KMS-11 (cell line): ENCODE measurements around the gene FREM2.

ENCODE experiments used
- H2AFZ ChIP-seq: fragments of 200-600 bp; sonication (generic); 2 replicates; pipeline ENCODE4 v1.6.1; 2016; ENCODE audit warnings: antibody characterized with exemption, mixed run types, low read depth
- H3K27ac ChIP-seq: fragments of 200-600 bp; sonication (generic); 2 replicates; pipeline ENCODE4 v1.6.1; 2016; ENCODE audit warnings: mild to moderate bottlenecking, mixed run types
- H3K27me3 ChIP-seq: fragments of 200-600 bp; sonication (generic); 2 replicates; pipeline ENCODE4 v1.6.1; 2017; ENCODE audit warnings: mild to moderate bottlenecking, low read depth, mixed run types, moderate library complexity; ENCODE audit not compliant: insufficient read depth
- H3K36me3 ChIP-seq: fragments of 200-600 bp; sonication (generic); 2 replicates; pipeline ENCODE4 v1.6.1; 2017; ENCODE audit warnings: mild to moderate bottlenecking, mixed run types; ENCODE audit not compliant: insufficient read depth
- H3K4me1 ChIP-seq: fragments of 200-600 bp; sonication (generic); 2 replicates; pipeline ENCODE4 v1.6.1; 2016; ENCODE audit warnings: mild to moderate bottlenecking, low read depth, mixed run types; ENCODE audit not compliant: poor library complexity, severe bottlenecking
- H3K4me2 ChIP-seq: fragments of 200-600 bp; sonication (generic); 2 replicates; pipeline ENCODE4 v1.7.0; 2016; ENCODE audit warnings: mild to moderate bottlenecking, mixed run types
- H3K4me3 ChIP-seq: fragments of 200-600 bp; sonication (generic); IDR thresholded peaks from 2 replicates; pipeline ENCODE4 v1.6.1; 2017; ENCODE audit warnings: low read depth, low read length, mixed read lengths; ENCODE audit not compliant: insufficient read depth
- H3K79me2 ChIP-seq: fragments of 200-600 bp; sonication (generic); 2 replicates; pipeline ENCODE4 v1.6.1; 2016; ENCODE audit warnings: low read depth, mixed run types; ENCODE audit not compliant: insufficient read depth
- H3K9ac ChIP-seq: fragments of 200-600 bp; sonication (generic); 2 replicates; pipeline ENCODE4 v1.6.1; 2016; ENCODE audit warnings: mild to moderate bottlenecking, mixed run types
- H4K20me1 ChIP-seq: fragments of 200-600 bp; sonication (generic); 2 replicates; pipeline ENCODE4 v1.6.1; 2016; ENCODE audit warnings: mild to moderate bottlenecking, mixed run types; ENCODE audit not compliant: insufficient read depth
- CTCF ChIP-seq: fragments of 200-600 bp; sonication (generic); conservative IDR thresholded peaks from 2 replicates; pipeline ENCODE4 v1.6.1; 2017; ENCODE audit warnings: low read depth, mild to moderate bottlenecking, antibody characterized with exemption, low read length, moderate library complexity, mixed read lengths

Gene FREM2

DNA sequence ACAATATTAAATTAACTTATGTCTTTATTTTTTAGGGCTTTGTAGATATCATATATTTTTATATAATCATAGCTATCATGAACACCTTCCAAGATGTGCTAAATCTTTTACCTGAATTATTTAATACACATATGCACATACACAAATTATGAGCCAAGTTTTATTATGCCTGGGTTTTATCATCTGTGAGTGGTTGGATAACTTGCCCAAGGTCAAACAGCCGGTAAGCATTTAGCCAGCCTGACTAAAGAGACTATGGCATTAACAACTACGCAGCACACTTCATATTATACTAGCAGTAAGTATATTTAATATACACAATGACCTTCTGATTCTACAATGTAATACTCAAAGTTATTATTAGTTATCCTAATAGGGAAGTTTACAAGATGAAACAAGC, 132.7 kb downstream of the FREM2 start:
- no peak for TF ChIP-seq CTCF
- Histone ChIP-seq H3K4me3 (no peak overlapping the region), H3K27ac (peak overlapping the region; percentile 35; the same call in 1 of the 2 replicates)

DNA sequence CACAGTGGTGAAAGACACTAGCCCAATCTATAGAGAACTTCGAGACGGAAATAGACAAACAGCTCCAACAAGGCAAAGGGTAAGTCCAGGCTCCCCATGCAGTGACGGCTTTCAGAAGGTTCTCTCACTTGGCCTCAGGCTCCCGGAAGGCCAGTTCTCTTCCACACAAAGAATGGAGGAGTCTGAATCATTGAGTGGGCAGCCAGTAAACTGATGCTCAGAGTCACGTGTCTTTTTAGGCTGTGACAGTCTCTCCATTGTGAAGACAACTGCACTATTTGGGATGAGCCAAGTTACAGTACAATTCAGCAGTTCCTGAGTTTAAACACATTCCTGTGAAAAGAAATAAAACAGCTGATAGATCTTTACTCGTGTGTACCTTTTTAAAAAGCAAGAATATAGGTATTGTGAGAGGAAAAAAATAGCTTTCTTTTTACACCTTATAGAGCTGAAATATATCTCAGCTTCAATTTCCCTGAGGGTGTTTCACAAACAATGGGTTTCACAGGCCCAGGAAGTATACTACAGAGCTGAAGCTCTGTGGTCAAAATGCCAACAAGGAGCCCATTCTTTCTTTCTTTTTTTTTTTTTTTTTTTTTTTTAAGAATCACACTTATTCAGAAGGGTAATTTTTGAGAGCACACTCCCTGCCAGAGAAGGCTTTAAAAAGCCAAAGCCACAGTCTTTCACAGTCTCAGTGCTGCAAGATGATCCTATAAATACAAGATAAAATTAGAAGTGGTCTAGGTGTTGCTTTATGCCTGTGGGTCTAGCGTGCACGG, 135.1 kb downstream of the FREM2 start:
- Histone ChIP-seq H3K79me2 (no peaks in the 10 kb centered on the region), H3K4me2 (peak overlapping the region; percentile 60), H3K4me3 (no peak overlapping the region), H2AFZ (peak overlapping the region; percentile 49; the same call in 1 of the 2 replicates), H3K4me1 (peaks cover 73% of the 10 kb centered on the region), H3K36me3 (no peaks in the 10 kb centered on the region), H3K27me3 (no peaks in the 10 kb centered on the region), H4K20me1 (no peaks in the 10 kb centered on the region), H3K27ac (peak overlapping the region; percentile 69), H3K9ac (peak overlapping the region; percentile 25; the same call in 1 of the 2 replicates)
- TF ChIP-seq CTCF: no peak

More for the DNA sequence above, 132.7 kb downstream of the FREM2 start:
- Histone ChIP-seq H3K4me1 (peaks cover 72% of the 10 kb centered on the region), H3K27me3 (no peaks in the 10 kb centered on the region), H4K20me1 (no peaks in the 10 kb centered on the region), H3K4me2 (peak overlapping the region; percentile 66; the same call in 1 of the 2 replicates), H2AFZ (no peak overlapping the region), H3K79me2 (no peaks in the 10 kb centered on the region), H3K9ac (no peak overlapping the region), H3K36me3 (no peaks in the 10 kb centered on the region)

DNA sequence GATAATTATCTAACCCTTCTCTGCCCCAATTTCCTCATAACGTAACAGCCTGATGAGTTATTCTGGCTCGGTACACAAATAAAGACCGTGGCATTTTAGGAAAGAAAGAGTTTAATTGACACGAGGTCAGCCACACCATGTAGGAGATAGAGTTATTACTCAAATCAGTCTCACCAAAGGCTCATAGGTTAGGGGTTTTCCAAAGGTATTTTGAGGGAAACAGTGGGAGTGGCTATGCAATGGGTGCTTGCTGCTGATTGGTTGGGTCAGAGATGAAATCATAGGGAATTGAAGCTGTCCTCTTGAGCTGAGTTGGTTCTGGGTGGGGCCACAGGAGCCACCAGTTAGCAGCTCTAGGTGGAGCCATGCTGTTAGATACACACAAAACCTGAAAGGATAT, 137.5 kb downstream of the FREM2 start:
- Histone ChIP-seq H3K27ac (peak overlapping the region; percentile 20; the same call in 1 of the 2 replicates), H3K9ac (no peak overlapping the region), H3K4me3 (no peak overlapping the region), H4K20me1 (no peaks in the 10 kb centered on the region), H3K36me3 (no peaks in the 10 kb centered on the region), H3K4me1 (peaks cover 59% of the 10 kb centered on the region), H3K4me2 (0 out of 2 replicates have a peak overlapping the region, but pooled peaks have one; percentile 7), H3K27me3 (no peaks in the 10 kb centered on the region), H2AFZ (no peak overlapping the region), H3K79me2 (no peaks in the 10 kb centered on the region)
- no peak for TF ChIP-seq CTCF

- no peak for TF ChIP-seq CTCF
- Histone ChIP-seq H3K4me1 (peaks cover 39% of the 10 kb centered on the region), H3K27ac (no peak overlapping the region), H3K79me2 (no peaks in the 10 kb centered on the region), H3K9ac (no peak overlapping the region), H3K36me3 (no peaks in the 10 kb centered on the region), H4K20me1 (no peaks in the 10 kb centered on the region), H3K4me2 (no peak overlapping the region), H3K27me3 (no peaks in the 10 kb centered on the region), H3K4me3 (no peak overlapping the region), H2AFZ (no peak overlapping the region)
These were observed 139.4 kb downstream of the FREM2 start for GRCh38 chr13:38826182-38826813.
